Right atrium auricular region (tissue), 2 donors: ENCODE data around the gene CDADC1. TPM values are rescaled to one million over a fixed set of nuclear protein-coding genes. Genes with fewer than 3 reads are reported as not detected.
"Not testable (repeated sequence)": the region's sequence is repeated elsewhere in the genome, so short reads cannot be mapped to it uniquely, and the experiment has no call there.

ENCODE experiments used
- DNase-seq: peaks from one replicate; pipeline ENCODE4 v3.0.0-alpha.2; 2019; ENCODE audit warnings: low spot score
- H3K27ac ChIP-seq, 2 donors: fragments of 200-600 bp; sonication (generic); 1 replicate in 1 of 2; 2 replicates in 1 of 2; pipeline ENCODE4 v1.5.1; 2016 to 2019
- H3K27me3 ChIP-seq, 2 donors: fragments of 200-600 bp; sonication (generic); one replicate each; pipeline versions ENCODE4 v1.5.1 to v1.6.0; 2017 to 2019
- H3K36me3 ChIP-seq: fragments of 200-600 bp; sonication (generic); one replicate; pipeline ENCODE4 v1.5.1; 2016
- H3K4me1 ChIP-seq, 2 donors: fragments of 200-600 bp; sonication (generic); one replicate each; pipeline versions ENCODE4 v1.5.1 to v1.6.0; 2017 to 2019
- H3K4me3 ChIP-seq, 2 donors: fragments of 200-600 bp; sonication (generic); 1 replicate in 1 of 2; 2 replicates in 1 of 2; pipeline ENCODE4 v1.5.1; 2017 to 2019; ENCODE audit warnings: mild to moderate bottlenecking in 1 of 2, moderate library complexity in 1 of 2
- H3K9me3 ChIP-seq, 2 donors: fragments of 200-600 bp; sonication (generic); one replicate each; pipeline ENCODE4 v1.5.1; 2019
- CTCF ChIP-seq, 2 donors: fragments of 200-600 bp; sonication (generic); IDR thresholded peaks; one replicate each; pipeline ENCODE4 v1.5.1; 2019; ENCODE audit warnings: antibody characterized with exemption in 2 of 2
- total RNA-seq, 2 donors: library from RNA; depleted of rRNA; stranded (reverse); fragments of >200 nt; gene quantifications; one replicate each; pipeline ENCODE4 v1.1.0, GENCODE V29; 2016

Gene CDADC1
- total RNA-seq, 2 donors from 2014 or later, result 3.5 to 4.6 TPM

GRCh38 chr13:49287995-49288394, 40.3 kb downstream of the CDADC1 start:
- no peak for DNase-seq
- Histone ChIP-seq H3K27me3 (no peaks in the 10 kb centered on the region), H3K27ac (no peak overlapping the region), H3K4me3 (no peak overlapping the region), H3K4me1 (peaks cover 0 to 5% of the 10 kb centered on the region in 2 donors), H3K9me3 (no peaks in the 10 kb centered on the region), H3K36me3 (no peaks in the 10 kb centered on the region)
- no peak for TF ChIP-seq CTCF (IDR thresholded peaks at IDR 0.05)

- no peaks in the 10 kb centered on the region for H3K36me3 ChIP-seq
- no peaks in the 10 kb centered on the region for H3K27me3 ChIP-seq
- DNase-seq, result no peak
- H3K27ac ChIP-seq, result no peak overlapping the region
- no peaks in the 10 kb centered on the region for H3K9me3 ChIP-seq
- H3K4me1 ChIP-seq, result peaks cover 0 to 7% of the 10 kb centered on the region in 2 donors
- no peak overlapping the region for H3K4me3 ChIP-seq
- TF ChIP-seq CTCF (IDR thresholded peaks at IDR 0.05), result no peak
These were observed 40.7 kb downstream of the CDADC1 start for GRCh38 chr13:49288458-49288857.

GRCh38 chr13:49292742-49293486, 45.2 kb downstream of the CDADC1 start:
- Histone ChIP-seq H3K36me3 (no peaks in the 10 kb centered on the region), H3K27ac (no peak overlapping the region), H3K27me3 (no peaks in the 10 kb centered on the region), H3K4me1 (peaks cover 0 to 7% of the 10 kb centered on the region in 2 donors), H3K4me3 (no peak overlapping the region), H3K9me3 (no peaks in the 10 kb centered on the region)
- DNase-seq, result peak; percentile 81
- TF ChIP-seq CTCF (IDR thresholded peaks at IDR 0.05), result no peak

- DNase-seq, H3K27ac ChIP-seq, H3K27me3 ChIP-seq, H3K4me1 ChIP-seq, H3K4me3 ChIP-seq, H3K9me3 ChIP-seq, H3K36me3 ChIP-seq: not testable (repeated sequence)
These were observed 47.0 kb downstream of the CDADC1 start for GRCh38 chr13:49294723-49295122.

GRCh38 chr13:49295244-49295643, 47.5 kb downstream of the CDADC1 start:
- Histone ChIP-seq H3K9me3 (no peaks in the 10 kb centered on the region), H3K4me3 (no peak overlapping the region), H3K36me3 (no peaks in the 10 kb centered on the region), H3K4me1 (peaks cover 0 to 7% of the 10 kb centered on the region in 2 donors), H3K27ac (no peak overlapping the region), H3K27me3 (no peaks in the 10 kb centered on the region)
- DNase-seq, result no peak
- no peak for TF ChIP-seq CTCF (IDR thresholded peaks at IDR 0.05)

GRCh38 chr13:49296659-49297058, 48.9 kb downstream of the CDADC1 start:
- no peaks in the 10 kb centered on the region for H3K27me3 ChIP-seq
- H3K27ac ChIP-seq, result no peak overlapping the region
- no peaks in the 10 kb centered on the region for H3K9me3 ChIP-seq
- H3K4me3 ChIP-seq, result no peak overlapping the region
- no peak for DNase-seq
- no peak for TF ChIP-seq CTCF (IDR thresholded peaks at IDR 0.05)
- peaks cover 0 to 14% of the 10 kb centered on the region in 2 donors for H3K4me1 ChIP-seq
- H3K36me3 ChIP-seq, result no peaks in the 10 kb centered on the region
